ENCODE results near the gene SND1.

The SND1 gene

GRCh38 chr7:127667017-127667670 lies 15.2 kb downstream of the SND1 start:
- H3K79me2 ChIP-seq (ENCODE audit: insufficient read depth, low read length), result peaks cover 94% of the 10 kb centered on the region
- no peak for TF ChIP-seq CTCF (IDR thresholded peaks at IDR 0.05; ENCODE audit: low read length)
- TF ChIP-seq EZH2 (IDR thresholded peaks at IDR 0.05; ENCODE audit: borderline replicate concordance, low read length), result no peak
- H3K36me3 ChIP-seq (ENCODE audit: insufficient read depth, low read length), result peaks cover 63% of the 10 kb centered on the region
- H4K20me1 ChIP-seq (ENCODE audit: insufficient read depth, low read length), result no peaks in the 10 kb centered on the region
- no peaks in the 10 kb centered on the region for H3K9me2 ChIP-seq (ENCODE audit: low read depth, low read length)
- H3K27me3 ChIP-seq (ENCODE audit: insufficient read depth, low read length), result no peaks in the 10 kb centered on the region
- no peak overlapping the region for H3K9ac ChIP-seq (ENCODE audit: low read length)
- no peak overlapping the region for H3K4me3 ChIP-seq (ENCODE audit: low read depth, low read length, poor library complexity, severe bottlenecking)
- H3K4me2 ChIP-seq (ENCODE audit: low read length), result no peak overlapping the region
- H3K9me3 ChIP-seq (ENCODE audit: low read length), result peaks cover 4% of the 10 kb centered on the region; the same call in 1 of the 2 replicates
- no peak overlapping the region for H3K27ac ChIP-seq (ENCODE audit: low read depth, low read length, poor library complexity, severe bottlenecking)
- no peaks in the 10 kb centered on the region for H3K4me1 ChIP-seq (ENCODE audit: insufficient read depth, low read length, severe bottlenecking)
- no peaks in the 10 kb centered on the region for H3F3A ChIP-seq (ENCODE audit: insufficient read depth, low read length)
- no peak overlapping the region for H2AFZ ChIP-seq (ENCODE audit: low read length)

DNA sequence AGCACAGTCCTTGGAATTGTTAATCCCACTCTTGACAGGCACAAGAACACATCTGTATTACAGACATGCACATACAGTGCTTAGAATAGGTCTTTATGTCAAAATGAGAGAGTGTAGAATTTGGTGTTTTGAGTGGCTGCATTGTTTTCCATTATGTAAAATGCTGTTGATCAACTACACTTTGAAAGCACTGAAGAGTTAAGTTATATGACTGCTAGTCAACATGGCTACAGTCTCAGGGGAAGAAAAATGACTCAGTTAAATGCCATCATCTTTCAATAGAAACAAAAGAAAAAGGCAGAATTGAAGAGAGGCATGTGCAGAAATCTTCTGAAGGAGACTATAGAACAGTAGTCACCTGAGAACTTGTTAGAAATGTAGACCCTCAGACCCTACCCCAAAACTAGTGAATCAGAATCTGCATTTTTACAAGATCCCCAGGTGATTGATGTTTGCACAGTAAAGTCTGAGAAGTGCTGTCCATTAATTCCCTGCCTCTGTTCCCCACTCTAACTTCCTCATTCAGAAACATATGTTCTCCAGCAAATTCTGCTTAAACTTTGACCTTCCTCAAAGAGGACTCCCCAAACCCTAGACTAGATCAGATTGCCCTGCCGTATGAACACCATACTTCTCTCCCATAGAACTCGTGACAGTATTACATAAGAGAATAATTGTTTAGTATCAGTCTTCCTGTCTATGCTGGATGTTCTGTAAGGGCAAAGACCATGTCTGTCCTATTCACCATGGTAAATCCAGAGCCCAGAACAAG lies 16.0 kb downstream of the SND1 start:
- Histone ChIP-seq H3K36me3 (ENCODE audit: insufficient read depth, low read length) (peaks cover 63% of the 10 kb centered on the region), H3K4me1 (ENCODE audit: insufficient read depth, low read length, severe bottlenecking) (no peaks in the 10 kb centered on the region), H3K27me3 (ENCODE audit: insufficient read depth, low read length) (no peaks in the 10 kb centered on the region), H2AFZ (ENCODE audit: low read length) (no peak overlapping the region), H3K79me2 (ENCODE audit: insufficient read depth, low read length) (peaks cover 91% of the 10 kb centered on the region), H3K9me3 (ENCODE audit: low read length) (peaks cover 7% of the 10 kb centered on the region; the same call in 1 of the 2 replicates), H3K27ac (ENCODE audit: low read depth, low read length, poor library complexity, severe bottlenecking) (no peak overlapping the region), H3K4me3 (ENCODE audit: low read depth, low read length, poor library complexity, severe bottlenecking) (no peak overlapping the region), H4K20me1 (ENCODE audit: insufficient read depth, low read length) (no peaks in the 10 kb centered on the region), H3K4me2 (ENCODE audit: low read length) (no peak overlapping the region), H3K9ac (ENCODE audit: low read length) (no peak overlapping the region), H3K9me2 (ENCODE audit: low read depth, low read length) (no peaks in the 10 kb centered on the region), H3F3A (ENCODE audit: insufficient read depth, low read length) (no peaks in the 10 kb centered on the region)
- TF ChIP-seq EZH2 (IDR thresholded peaks at IDR 0.05; ENCODE audit: borderline replicate concordance, low read length) (no peak), CTCF (IDR thresholded peaks at IDR 0.05; ENCODE audit: low read length) (no peak)

GRCh38 chr7:127671341-127671740 lies 19.3 kb downstream of the SND1 start:
- Histone ChIP-seq H2AFZ (ENCODE audit: low read length) (no peak overlapping the region), H3K4me3 (ENCODE audit: low read depth, low read length, poor library complexity, severe bottlenecking) (no peak overlapping the region), H3K36me3 (ENCODE audit: insufficient read depth, low read length) (peaks cover 63% of the 10 kb centered on the region), H3K27ac (ENCODE audit: low read depth, low read length, poor library complexity, severe bottlenecking) (no peak overlapping the region), H4K20me1 (ENCODE audit: insufficient read depth, low read length) (no peaks in the 10 kb centered on the region), H3K79me2 (ENCODE audit: insufficient read depth, low read length) (peaks cover 85% of the 10 kb centered on the region), H3K9me3 (ENCODE audit: low read length) (peaks cover 7% of the 10 kb centered on the region; the same call in 1 of the 2 replicates), H3K4me1 (ENCODE audit: insufficient read depth, low read length, severe bottlenecking) (no peaks in the 10 kb centered on the region), H3K9ac (ENCODE audit: low read length) (no peak overlapping the region), H3K4me2 (ENCODE audit: low read length) (no peak overlapping the region), H3K9me2 (ENCODE audit: low read depth, low read length) (no peaks in the 10 kb centered on the region), H3K27me3 (ENCODE audit: insufficient read depth, low read length) (no peaks in the 10 kb centered on the region), H3F3A (ENCODE audit: insufficient read depth, low read length) (no peaks in the 10 kb centered on the region)
- no peak for TF ChIP-seq CTCF (IDR thresholded peaks at IDR 0.05; ENCODE audit: low read length)
- TF ChIP-seq EZH2 (IDR thresholded peaks at IDR 0.05; ENCODE audit: borderline replicate concordance, low read length), result no peak

Measured in OCI-LY1 (cell line).